BJ (cell line): ENCODE data around the gene EXOC7. TPM values are rescaled to one million over a fixed set of nuclear protein-coding genes. Genes with fewer than 3 reads are reported as not detected.

ENCODE experiments used
- CTCF ChIA-PET: fragments of 350-600 bp; formaldehyde crosslinking; extraction: SDS; loops from one replicate; lab custom pipeline; 2021; ENCODE audit warnings: antibody characterized with exemption, inconsistent platforms; lab: Yijun Ruan, JAX
- POLR2A ChIA-PET: fragments of 300-600 bp; sonication (Branson Sonifier 250); formaldehyde crosslinking; extraction: SDS; loops from one replicate; lab custom pipeline; 2021; ENCODE audit warnings: antibody characterized with exemption; lab: Charles Lee
- DNase-seq: peaks from one replicate; pipeline ENCODE4 v3.0.0-alpha.2; 2011; ENCODE audit warnings: low read depth
- H3K27me3 ChIP-seq: 2 replicates; pipeline ENCODE4 v1.6.0; 2011; ENCODE audit warnings: low read length; ENCODE audit not compliant: control insufficient read depth, insufficient read depth
- H3K36me3 ChIP-seq: 2 replicates; pipeline ENCODE4 v1.5.1; 2011; ENCODE audit warnings: low read length; ENCODE audit not compliant: control insufficient read depth, insufficient read depth
- H3K4me3 ChIP-seq: 2 replicates; pipeline ENCODE4 v1.5.1; 2011; ENCODE audit warnings: low read depth, mild to moderate bottlenecking, control low read depth, low read length
- polyA plus RNA-seq: library from polyadenylated mRNA; depleted of rRNA; stranded (reverse); fragments of >200 nt; gene quantifications from 2 replicates; pipeline ENCODE4 v1.2.3, GENCODE V29; 2011
- TF ChIP-seq, protein P1 (sequence below): IDR thresholded peaks from 2 replicates; pipeline ENCODE4 v1.5.1; 2011; ENCODE audit warnings: low read depth, mild to moderate bottlenecking, control low read depth, inconsistent platforms, low read length, moderate library complexity; ENCODE audit not compliant: insufficient read depth

The EXOC7 gene
- polyA plus RNA-seq, 1 experiment: 122 TPM

DNA sequence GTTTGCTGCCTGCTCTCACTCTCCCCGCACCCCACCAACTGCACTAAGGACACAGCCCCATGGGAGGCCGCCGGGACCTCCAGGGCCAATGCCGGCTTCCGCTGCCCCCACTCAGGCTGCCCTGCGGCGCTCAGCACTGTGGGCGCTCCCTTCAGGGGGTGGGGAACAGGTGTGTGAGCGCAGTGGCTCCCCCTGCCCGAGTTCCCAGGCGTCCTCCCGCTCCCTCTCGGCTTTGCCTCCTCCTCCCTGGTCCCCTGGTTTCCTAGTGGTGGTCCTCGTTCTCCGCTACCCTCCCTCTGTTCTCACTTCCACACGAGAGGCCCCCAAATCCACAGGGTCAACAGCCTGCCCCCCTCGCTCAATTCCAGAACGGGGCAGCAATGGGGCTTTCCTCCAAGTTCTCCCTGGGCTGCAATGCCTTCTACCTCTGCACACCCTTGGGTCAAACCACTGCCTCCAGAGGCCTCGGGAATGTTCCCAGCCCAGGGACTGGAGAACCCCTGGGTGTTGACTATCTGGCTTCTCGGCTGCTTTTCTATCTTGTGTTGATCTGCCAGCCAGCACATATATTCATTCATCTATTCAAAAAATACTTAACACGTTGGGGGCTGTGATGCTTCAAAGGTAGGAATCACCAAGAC, 27.6 kb upstream of the EXOC7 start:
- Histone ChIP-seq H3K36me3 (no peaks in the 10 kb centered on the region), H3K4me3 (no peak overlapping the region), H3K27me3 (peaks cover 8% of the 10 kb centered on the region)
- POLR2A ChIA-PET: no interaction called here
- no peak for DNase-seq
- TF ChIP-seq, protein P1, sequence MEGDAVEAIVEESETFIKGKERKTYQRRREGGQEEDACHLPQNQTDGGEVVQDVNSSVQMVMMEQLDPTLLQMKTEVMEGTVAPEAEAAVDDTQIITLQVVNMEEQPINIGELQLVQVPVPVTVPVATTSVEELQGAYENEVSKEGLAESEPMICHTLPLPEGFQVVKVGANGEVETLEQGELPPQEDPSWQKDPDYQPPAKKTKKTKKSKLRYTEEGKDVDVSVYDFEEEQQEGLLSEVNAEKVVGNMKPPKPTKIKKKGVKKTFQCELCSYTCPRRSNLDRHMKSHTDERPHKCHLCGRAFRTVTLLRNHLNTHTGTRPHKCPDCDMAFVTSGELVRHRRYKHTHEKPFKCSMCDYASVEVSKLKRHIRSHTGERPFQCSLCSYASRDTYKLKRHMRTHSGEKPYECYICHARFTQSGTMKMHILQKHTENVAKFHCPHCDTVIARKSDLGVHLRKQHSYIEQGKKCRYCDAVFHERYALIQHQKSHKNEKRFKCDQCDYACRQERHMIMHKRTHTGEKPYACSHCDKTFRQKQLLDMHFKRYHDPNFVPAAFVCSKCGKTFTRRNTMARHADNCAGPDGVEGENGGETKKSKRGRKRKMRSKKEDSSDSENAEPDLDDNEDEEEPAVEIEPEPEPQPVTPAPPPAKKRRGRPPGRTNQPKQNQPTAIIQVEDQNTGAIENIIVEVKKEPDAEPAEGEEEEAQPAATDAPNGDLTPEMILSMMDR: no peak
- CTCF ChIA-PET: interaction anchor here (1.1 to 1.6 kb wide), 4 partner anchors 11 to 148 kb away, joined by 3 to 4 read pairs (median 4); no protein-coding TSS in a partner anchor

DNA sequence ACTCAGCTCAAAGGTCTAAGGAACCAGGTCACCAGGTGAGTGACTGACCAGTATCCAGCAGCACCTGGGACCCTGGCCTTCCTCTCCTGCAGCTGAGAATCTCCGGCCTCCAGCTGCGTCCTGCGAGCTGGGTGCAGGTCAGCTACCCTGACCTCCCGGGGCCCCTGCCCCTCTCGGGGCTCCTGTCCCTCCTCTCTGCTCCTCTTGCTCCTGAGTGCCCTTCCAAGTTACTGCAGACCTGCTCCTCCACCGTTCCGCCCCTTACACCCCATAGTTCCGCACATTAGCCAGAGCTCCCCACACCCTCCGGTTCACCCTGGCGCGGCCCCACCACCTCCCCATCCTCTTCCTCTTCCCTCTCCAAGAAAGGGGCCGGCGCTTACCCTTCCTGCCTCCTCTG, 26.9 kb upstream of the EXOC7 start:
- TF ChIP-seq, protein P1: no peak
- no peak overlapping the region for H3K4me3 ChIP-seq
- no peaks in the 10 kb centered on the region for H3K36me3 ChIP-seq
- POLR2A ChIA-PET: no interaction called here
- peaks cover 8% of the 10 kb centered on the region for H3K27me3 ChIP-seq
- CTCF ChIA-PET: interaction anchor here (0.7 to 1.7 kb wide), 5 partner anchors 11 to 149 kb away, joined by 3 to 6 read pairs (median 4); no protein-coding TSS in a partner anchor
- DNase-seq: no peak

DNA sequence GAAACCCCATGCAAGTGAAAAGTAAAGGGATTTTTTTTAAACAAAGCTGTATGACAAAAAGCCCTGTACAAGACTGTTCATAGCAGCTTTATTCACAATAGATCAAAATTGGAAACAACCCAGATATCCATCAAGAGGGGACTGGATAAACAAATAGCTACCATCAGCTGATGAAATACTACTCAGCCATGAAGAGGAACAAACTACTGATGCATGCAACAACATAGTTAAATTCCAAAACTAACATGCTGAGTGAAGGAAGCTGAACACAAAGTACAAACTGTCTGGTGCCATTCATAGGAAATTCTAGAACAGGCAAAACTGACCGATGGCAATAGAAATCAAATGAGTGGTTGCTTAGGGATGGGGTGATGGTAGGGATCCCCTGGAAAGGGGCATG, 22.3 kb upstream of the EXOC7 start:
- no peaks in the 10 kb centered on the region for H3K27me3 ChIP-seq
- H3K36me3 ChIP-seq: no peaks in the 10 kb centered on the region
- ChIA-PET CTCF (interaction anchor here (0.7 to 13.3 kb wide), 7 partner anchors 9 to 155 kb away, joined by 3 to 247 read pairs (median 3); no protein-coding TSS in a partner anchor), POLR2A (no interaction called here)
- TF ChIP-seq, protein P1: no peak
- H3K4me3 ChIP-seq: no peak overlapping the region
- DNase-seq: no peak

DNA sequence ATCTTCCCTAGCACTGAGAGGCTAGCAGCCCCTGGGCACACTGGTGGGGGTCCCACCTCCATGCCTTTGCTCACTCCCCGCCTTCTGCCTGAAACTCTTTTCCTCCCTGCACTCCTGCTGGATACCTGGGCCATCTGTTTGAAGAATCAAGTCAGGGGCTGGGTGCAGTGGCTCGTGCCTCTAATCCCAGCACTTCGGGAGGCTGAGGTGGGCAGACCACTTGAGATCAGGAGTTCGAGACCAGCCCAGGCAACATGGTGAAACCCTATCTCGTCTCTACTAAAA, 21.7 kb upstream of the EXOC7 start:
- ChIA-PET CTCF (interaction anchor here (0.6 to 13.3 kb wide), 4 partner anchors 10 to 269 kb away, joined by 3 to 247 read pairs (median 52); no protein-coding TSS in a partner anchor), POLR2A (no interaction called here)
- TF ChIP-seq, protein P1: no peak
- H3K27me3 ChIP-seq: no peaks in the 10 kb centered on the region
- no peaks in the 10 kb centered on the region for H3K36me3 ChIP-seq
- no peak for DNase-seq
- H3K4me3 ChIP-seq: no peak overlapping the region

DNA sequence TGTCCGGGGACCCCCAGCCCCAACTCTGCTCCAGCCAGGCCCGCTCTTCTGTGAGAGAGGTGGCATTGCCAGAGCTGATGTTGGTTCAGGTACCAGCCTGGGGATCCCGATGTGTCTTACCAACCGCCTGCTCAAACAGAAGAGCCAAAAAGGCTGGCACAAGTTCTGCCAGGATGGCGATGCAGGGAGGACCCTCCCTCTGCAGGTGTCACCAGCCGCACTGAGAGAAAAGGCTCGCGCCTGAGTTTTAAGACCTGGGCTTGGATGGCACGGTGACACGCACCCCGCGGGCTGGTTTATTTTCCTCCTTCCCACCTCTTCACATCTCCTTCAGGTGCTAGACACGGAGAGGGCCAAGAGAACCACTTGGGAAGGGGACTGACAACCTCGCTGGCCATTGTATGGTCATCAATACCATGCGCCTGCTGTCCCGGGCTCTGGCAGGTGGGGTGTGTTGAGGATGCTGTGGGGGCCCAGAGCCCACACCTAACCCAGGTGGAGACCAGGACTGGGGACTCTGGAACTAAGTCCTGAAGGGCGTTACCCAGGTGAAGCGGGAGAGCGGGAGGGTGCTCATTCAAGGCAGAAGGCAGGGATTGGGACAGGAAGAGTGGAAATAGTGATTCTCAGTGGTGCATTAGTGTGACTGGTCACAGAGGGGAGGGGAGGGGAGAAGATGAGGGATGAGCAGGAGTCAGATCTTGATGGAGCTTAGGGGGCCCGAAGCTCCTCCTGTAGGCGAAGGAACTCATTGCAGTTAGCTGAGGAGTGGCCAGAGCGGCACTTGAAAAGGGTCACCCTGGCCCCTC, 21.2 kb upstream of the EXOC7 start:
- CTCF ChIA-PET: interaction anchor here (0.6 to 13.3 kb wide), 6 partner anchors 10 to 270 kb away, joined by 3 to 247 read pairs (median 4); no protein-coding TSS in a partner anchor
- H3K27me3 ChIP-seq: no peaks in the 10 kb centered on the region
- TF ChIP-seq, protein P1: peak; percentile 25; the same call in 1 of the 2 replicates
- DNase-seq: no peak
- POLR2A ChIA-PET: no interaction called here
- no peaks in the 10 kb centered on the region for H3K36me3 ChIP-seq
- no peak overlapping the region for H3K4me3 ChIP-seq
